Right atrium auricular region (tissue), 2 donors: Measurements from ENCODE around the gene LBHD2. TPM values are rescaled to one million over a fixed set of nuclear protein-coding genes. Genes with fewer than 3 reads are reported as not detected.
A peak's percentile ranks its signal among the peaks of the same experiment; 100 is the strongest.

Experiments used
- DNase-seq: peaks from one replicate; pipeline ENCODE4 v3.0.0-alpha.2; 2019; ENCODE audit warnings: low spot score
- H3K27ac ChIP-seq, 2 donors: fragments of 200-600 bp; sonication (generic); 1 replicate in 1 of 2; 2 replicates in 1 of 2; pipeline ENCODE4 v1.5.1; 2016 to 2019
- H3K27me3 ChIP-seq, 2 donors: fragments of 200-600 bp; sonication (generic); one replicate each; pipeline versions ENCODE4 v1.5.1 to v1.6.0; 2017 to 2019
- H3K36me3 ChIP-seq: fragments of 200-600 bp; sonication (generic); one replicate; pipeline ENCODE4 v1.5.1; 2016
- H3K4me1 ChIP-seq, 2 donors: fragments of 200-600 bp; sonication (generic); one replicate each; pipeline versions ENCODE4 v1.5.1 to v1.6.0; 2017 to 2019
- H3K4me3 ChIP-seq, 2 donors: fragments of 200-600 bp; sonication (generic); 1 replicate in 1 of 2; 2 replicates in 1 of 2; pipeline ENCODE4 v1.5.1; 2017 to 2019; ENCODE audit warnings: mild to moderate bottlenecking in 1 of 2, moderate library complexity in 1 of 2
- H3K9me3 ChIP-seq, 2 donors: fragments of 200-600 bp; sonication (generic); one replicate each; pipeline ENCODE4 v1.5.1; 2019
- total RNA-seq, 2 donors: library from RNA; depleted of rRNA; stranded (reverse); fragments of >200 nt; gene quantifications; one replicate each; pipeline ENCODE4 v1.1.0, GENCODE V29; 2016
- TF ChIP-seq, protein P1 (sequence below), 2 donors: fragments of 200-600 bp; sonication (generic); IDR thresholded peaks; one replicate each; pipeline ENCODE4 v1.5.1; 2019; ENCODE audit warnings: antibody characterized with exemption in 2 of 2

Gene LBHD2
- total RNA-seq, 2 donors from 2014 or later = not detected

DNA sequence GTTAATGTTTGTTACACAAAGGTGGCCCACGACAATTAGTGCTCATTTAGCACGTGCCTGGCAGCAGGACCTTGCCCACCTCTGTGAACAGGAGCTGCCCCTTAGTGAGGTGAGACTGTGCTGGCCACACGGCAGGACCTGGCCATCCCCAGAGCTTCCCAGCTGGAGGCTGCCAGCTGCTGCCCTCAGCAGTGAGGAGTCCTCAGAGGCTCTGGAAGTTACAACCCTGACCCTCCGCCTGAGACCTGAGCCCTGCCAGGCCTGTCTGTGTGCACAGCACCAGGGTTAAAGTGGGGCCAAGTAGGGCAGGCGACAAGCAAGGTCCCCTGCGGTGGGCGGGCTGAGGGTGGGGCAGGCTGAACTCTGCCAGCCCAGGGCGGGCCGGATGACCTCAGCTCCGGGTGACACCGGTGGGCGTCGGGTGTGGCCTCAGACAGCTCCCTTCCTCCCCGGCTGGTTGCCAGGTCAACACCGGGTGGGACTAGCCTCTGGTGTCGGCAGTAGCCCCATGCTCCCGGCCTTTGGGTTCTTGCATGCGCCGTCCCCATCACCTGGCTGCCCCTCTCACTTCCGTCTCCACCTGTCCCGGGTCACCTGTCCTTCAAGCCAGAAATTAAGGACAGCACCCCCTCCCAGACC, 9.2 kb upstream of the LBHD2 start:
- peaks cover 0 to 22% of the 10 kb centered on the region in 2 donors for H3K4me1 ChIP-seq
- H3K9me3 ChIP-seq = no peaks in the 10 kb centered on the region
- TF ChIP-seq, protein P1, sequence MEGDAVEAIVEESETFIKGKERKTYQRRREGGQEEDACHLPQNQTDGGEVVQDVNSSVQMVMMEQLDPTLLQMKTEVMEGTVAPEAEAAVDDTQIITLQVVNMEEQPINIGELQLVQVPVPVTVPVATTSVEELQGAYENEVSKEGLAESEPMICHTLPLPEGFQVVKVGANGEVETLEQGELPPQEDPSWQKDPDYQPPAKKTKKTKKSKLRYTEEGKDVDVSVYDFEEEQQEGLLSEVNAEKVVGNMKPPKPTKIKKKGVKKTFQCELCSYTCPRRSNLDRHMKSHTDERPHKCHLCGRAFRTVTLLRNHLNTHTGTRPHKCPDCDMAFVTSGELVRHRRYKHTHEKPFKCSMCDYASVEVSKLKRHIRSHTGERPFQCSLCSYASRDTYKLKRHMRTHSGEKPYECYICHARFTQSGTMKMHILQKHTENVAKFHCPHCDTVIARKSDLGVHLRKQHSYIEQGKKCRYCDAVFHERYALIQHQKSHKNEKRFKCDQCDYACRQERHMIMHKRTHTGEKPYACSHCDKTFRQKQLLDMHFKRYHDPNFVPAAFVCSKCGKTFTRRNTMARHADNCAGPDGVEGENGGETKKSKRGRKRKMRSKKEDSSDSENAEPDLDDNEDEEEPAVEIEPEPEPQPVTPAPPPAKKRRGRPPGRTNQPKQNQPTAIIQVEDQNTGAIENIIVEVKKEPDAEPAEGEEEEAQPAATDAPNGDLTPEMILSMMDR (IDR thresholded peaks at IDR 0.05) = no peak
- H3K4me3 ChIP-seq = peak overlapping the region; percentile 31 to 52
- no peaks in the 10 kb centered on the region for H3K27me3 ChIP-seq
- DNase-seq = peak; percentile 85
- no peaks in the 10 kb centered on the region for H3K36me3 ChIP-seq
- peak overlapping the region; percentile 61 to 86 for H3K27ac ChIP-seq

DNA sequence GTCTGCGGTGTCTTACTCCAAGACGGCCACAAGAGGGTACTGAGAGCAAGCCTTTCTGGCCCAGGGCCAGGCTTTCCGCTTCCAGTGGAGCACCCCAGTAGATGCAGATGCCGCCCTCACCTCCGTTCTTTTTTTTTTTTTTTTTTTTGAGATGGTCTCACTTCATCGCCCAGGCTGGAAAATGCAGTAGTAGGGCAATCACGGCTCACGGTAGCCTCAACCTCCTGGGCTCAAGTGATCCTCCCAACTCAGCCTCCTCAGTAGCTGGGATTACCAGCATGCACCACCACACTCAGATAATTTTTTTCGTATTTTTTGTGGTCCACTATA, 5.6 kb upstream of the LBHD2 start:
- no peak overlapping the region for H3K4me3 ChIP-seq
- H3K27ac ChIP-seq = no peak overlapping the region
- TF ChIP-seq, protein P1 (IDR thresholded peaks at IDR 0.05) = peak; percentile 51 to 76
- H3K4me1 ChIP-seq = peaks cover 0 to 21% of the 10 kb centered on the region in 2 donors
- peak; percentile 87 for DNase-seq
- H3K36me3 ChIP-seq = no peaks in the 10 kb centered on the region
- no peaks in the 10 kb centered on the region for H3K27me3 ChIP-seq
- H3K9me3 ChIP-seq = no peaks in the 10 kb centered on the region

DNA sequence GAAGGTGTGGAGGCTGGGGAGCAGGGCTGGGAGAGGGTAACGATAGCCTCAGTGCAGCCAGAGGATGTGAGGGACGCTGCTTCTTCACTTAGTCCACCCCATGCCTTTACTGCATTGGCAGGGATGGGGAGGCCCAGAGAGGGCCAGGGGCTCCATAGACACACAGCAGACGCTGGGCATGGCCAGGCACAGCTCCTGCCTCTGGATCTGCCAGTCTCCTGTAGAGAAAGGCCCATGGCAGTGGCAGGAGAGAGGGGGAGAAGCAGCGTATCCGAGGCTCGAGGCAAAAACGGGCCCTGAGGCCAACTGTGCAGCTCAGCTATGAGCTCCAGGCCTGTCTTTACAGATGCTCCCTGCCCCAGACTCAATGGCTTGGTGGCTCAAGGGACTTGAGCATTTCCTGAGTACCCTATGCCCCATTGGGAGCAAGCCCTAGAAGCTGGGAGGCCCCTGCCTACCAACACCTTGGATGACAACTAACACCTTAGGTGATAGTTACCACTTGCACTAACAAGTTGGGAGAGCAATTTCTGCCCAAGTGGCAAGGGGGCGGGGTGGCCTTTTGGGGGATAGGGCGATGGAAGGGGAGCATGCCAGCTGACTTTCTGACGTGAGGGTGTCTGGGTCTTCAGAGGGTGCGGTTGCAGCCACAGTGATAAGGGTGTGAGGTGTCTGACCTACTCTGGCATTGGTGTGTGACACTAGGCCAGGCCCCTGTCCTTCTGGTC, 5.0 kb upstream of the LBHD2 start:
- no peaks in the 10 kb centered on the region for H3K9me3 ChIP-seq
- TF ChIP-seq, protein P1 (IDR thresholded peaks at IDR 0.05) = no peak
- DNase-seq = no peak
- peaks cover 0 to 2% of the 10 kb centered on the region in 2 donors for H3K27me3 ChIP-seq
- no peak overlapping the region for H3K27ac ChIP-seq
- H3K36me3 ChIP-seq = no peaks in the 10 kb centered on the region
- peaks cover 0 to 17% of the 10 kb centered on the region in 2 donors for H3K4me1 ChIP-seq
- no peak overlapping the region for H3K4me3 ChIP-seq

DNA sequence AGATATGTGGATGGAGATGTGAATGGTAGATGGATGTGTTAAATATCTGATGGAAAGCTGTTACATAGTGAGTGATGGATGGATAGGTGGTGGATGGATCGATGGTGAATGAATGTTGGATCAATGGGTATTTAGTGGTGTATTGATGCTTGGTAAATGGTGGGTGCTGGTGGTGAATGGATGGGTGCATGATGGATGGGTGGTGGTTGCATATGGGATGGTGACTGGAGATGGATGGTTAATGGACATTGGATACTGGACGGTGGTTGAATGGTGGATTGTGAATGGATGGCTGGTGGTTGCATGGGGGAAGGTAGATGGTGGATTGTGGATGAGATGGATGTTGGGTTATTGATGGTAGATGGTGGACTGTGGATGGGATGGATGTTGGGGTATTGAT, 2.1 kb upstream of the LBHD2 start:
- Histone ChIP-seq H3K27ac (no peak overlapping the region), H3K9me3 (no peaks in the 10 kb centered on the region), H3K36me3 (no peaks in the 10 kb centered on the region), H3K4me3 (no peak overlapping the region), H3K27me3 (peaks cover 5% of the 10 kb centered on the region in 2 donors), H3K4me1 (peaks cover 0 to 7% of the 10 kb centered on the region in 2 donors)
- DNase-seq = no peak
- TF ChIP-seq, protein P1 (IDR thresholded peaks at IDR 0.05) = no peak

DNA sequence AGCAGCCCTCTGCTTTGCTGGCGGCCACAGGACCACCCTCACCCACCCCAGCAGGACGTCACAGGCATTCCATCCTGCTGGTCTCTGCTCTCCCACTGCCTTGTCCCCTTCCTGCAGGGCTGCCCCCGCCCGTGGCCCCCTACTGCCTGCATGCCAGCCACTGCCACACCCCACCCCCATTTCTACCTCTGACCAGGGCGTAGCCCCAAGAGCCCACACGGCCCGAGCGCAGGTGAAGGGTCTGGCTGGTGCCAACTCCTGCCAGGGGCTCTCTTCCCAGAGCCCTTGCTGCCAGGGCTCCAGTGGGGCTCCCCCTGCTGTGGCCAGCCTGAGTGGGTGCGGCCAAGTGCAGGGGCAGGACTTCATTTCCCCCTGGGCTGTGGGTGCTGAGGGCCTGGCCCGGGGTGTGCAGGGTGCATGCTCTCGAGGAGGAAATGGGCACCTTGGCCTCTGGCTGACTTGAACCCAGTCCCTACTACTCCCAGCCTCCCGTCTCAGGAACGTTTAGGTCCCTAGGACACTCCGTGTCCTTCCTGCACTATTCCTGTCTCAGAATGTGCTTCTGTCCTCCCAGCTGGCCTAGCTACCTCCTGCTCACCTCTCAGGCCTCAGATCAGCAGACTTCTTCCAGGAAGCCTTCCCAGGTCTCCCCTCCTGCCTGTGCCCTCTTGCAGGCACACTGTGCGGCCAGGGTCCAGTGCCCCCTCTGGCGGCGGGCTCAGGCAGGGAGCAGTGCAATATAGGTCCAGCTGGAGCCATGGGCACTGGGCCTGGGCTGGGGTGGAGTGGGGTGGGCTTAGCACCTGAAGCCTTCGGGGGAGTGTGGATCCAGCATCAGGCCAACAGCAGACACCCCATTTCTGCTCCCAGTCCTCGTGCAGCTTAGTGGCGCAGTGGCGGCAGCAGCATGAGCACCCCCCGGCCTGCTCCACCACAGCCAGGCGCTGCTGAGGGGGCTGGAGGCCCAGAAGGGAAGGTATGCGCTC, 1.4 kb downstream of the LBHD2 start:
- peaks cover 0 to 7% of the 10 kb centered on the region in 2 donors for H3K4me1 ChIP-seq
- no peak for DNase-seq
- no peak overlapping the region for H3K27ac ChIP-seq
- TF ChIP-seq, protein P1 (IDR thresholded peaks at IDR 0.05) = no peak
- H3K36me3 ChIP-seq = no peaks in the 10 kb centered on the region
- H3K27me3 ChIP-seq = peaks cover 5% of the 10 kb centered on the region in 2 donors
- H3K9me3 ChIP-seq = no peaks in the 10 kb centered on the region
- no peak overlapping the region for H3K4me3 ChIP-seq
